ENCODE data around the gene GINS1. TPM values are rescaled to one million over a fixed set of nuclear protein-coding genes. Genes with fewer than 3 reads are reported as not detected.
A peak's percentile ranks its signal among the peaks of the same experiment; 100 is the strongest.

Gene GINS1
- total and polyA plus RNA-seq, 2 experiments from 2014 or later: 32.0 to 65.4 TPM

GRCh38 chr20:25460566-25461280 is 53.2 kb downstream of the GINS1 start:
- no peaks in the 10 kb centered on the region for H3K9me2 ChIP-seq (ENCODE audit: insufficient read depth)
- no peak for TF ChIP-seq ZNF114 (CRISPR knock-in tag; IDR thresholded peaks at IDR 0.05)
- no peak overlapping the region for H3K27ac ChIP-seq (ENCODE audit: low read depth)
- no peaks in the 10 kb centered on the region; the same call in 1 of the 2 replicates for H4K20me1 ChIP-seq (replicated peaks; ENCODE audit: insufficient read depth)
- no peaks in the 10 kb centered on the region for H3F3A ChIP-seq (replicated peaks; ENCODE audit: low read depth)
- DNase-seq (ENCODE audit: low spot score) (no peak), ATAC-seq (no peak)
- no peaks in the 10 kb centered on the region for H3K79me2 ChIP-seq (replicated peaks; ENCODE audit: insufficient read depth)
- Mint-ChIP-seq H3K4me1 (no peaks in the 10 kb centered on the region), H3K27me3 (ENCODE audit: insufficient read depth, low read depth, poor library complexity) (peaks cover 19% of the 10 kb centered on the region), H3K27ac (no peak overlapping the region), H3K9me3 (no peaks in the 10 kb centered on the region), H3K4me3 (no peak overlapping the region), H3K36me3 (ENCODE audit: low read depth) (peaks cover 43% of the 10 kb centered on the region)
- H3K27me3 ChIP-seq (ENCODE audit: insufficient read depth): no peaks in the 10 kb centered on the region
- no peak overlapping the region for H3K4me2 ChIP-seq
- no peaks in the 10 kb centered on the region for H3K4me1 ChIP-seq (ENCODE audit: insufficient read depth)
- no peak overlapping the region for H2AFZ ChIP-seq
- no peak overlapping the region for H3K4me3 ChIP-seq
- peaks cover 5% of the 10 kb centered on the region for H3K36me3 ChIP-seq (ENCODE audit: insufficient read depth)

- no peaks in the 10 kb centered on the region for H3K79me2 ChIP-seq (replicated peaks; ENCODE audit: insufficient read depth)
- TF ChIP-seq STAT1 (IDR thresholded peaks at IDR 0.05; ENCODE audit: unreplicated experiment) (no peak), POLR2AphosphoS5 (IDR thresholded peaks at IDR 0.05; ENCODE audit: low read depth) (no peak)
- H3K4me2 ChIP-seq: no peak overlapping the region
- Mint-ChIP-seq H3K36me3 (ENCODE audit: low read depth) (peaks cover 45% of the 10 kb centered on the region), H3K4me3 (no peak overlapping the region), H3K4me1 (no peaks in the 10 kb centered on the region), H3K9me3 (no peaks in the 10 kb centered on the region), H3K27ac (no peak overlapping the region), H3K27me3 (ENCODE audit: insufficient read depth, low read depth, poor library complexity) (peaks cover 20% of the 10 kb centered on the region)
- no peaks in the 10 kb centered on the region for H3K27me3 ChIP-seq (ENCODE audit: insufficient read depth)
- H3F3A ChIP-seq (replicated peaks; ENCODE audit: low read depth): no peaks in the 10 kb centered on the region
- no peak overlapping the region for H3K4me3 ChIP-seq
- ATAC-seq (no peak), DNase-seq (ENCODE audit: low spot score) (no peak)
- H3K9me2 ChIP-seq (ENCODE audit: insufficient read depth): no peaks in the 10 kb centered on the region
- H4K20me1 ChIP-seq (replicated peaks; ENCODE audit: insufficient read depth): no peaks in the 10 kb centered on the region; the same call in 1 of the 2 replicates
- peaks cover 5% of the 10 kb centered on the region; the same call in 1 of the 2 replicates for H3K36me3 ChIP-seq (ENCODE audit: insufficient read depth)
- no peak overlapping the region for H3K27ac ChIP-seq (ENCODE audit: low read depth)
- H2AFZ ChIP-seq: no peak overlapping the region
- H3K4me1 ChIP-seq (ENCODE audit: insufficient read depth): no peaks in the 10 kb centered on the region
These were observed 53.8 kb downstream of the GINS1 start for GRCh38 chr20:25461281-25461650.

- Histone ChIP-seq H3K79me2 (replicated peaks; ENCODE audit: insufficient read depth) (no peaks in the 10 kb centered on the region), H3K4me2 (no peak overlapping the region), H3K27ac (ENCODE audit: low read depth) (no peak overlapping the region), H3K9me2 (ENCODE audit: insufficient read depth) (no peaks in the 10 kb centered on the region), H3K36me3 (ENCODE audit: insufficient read depth) (peaks cover 5% of the 10 kb centered on the region; the same call in 1 of the 2 replicates), H3K4me3 (no peak overlapping the region), H4K20me1 (replicated peaks; ENCODE audit: insufficient read depth) (no peaks in the 10 kb centered on the region; the same call in 1 of the 2 replicates), H3K27me3 (ENCODE audit: insufficient read depth) (no peaks in the 10 kb centered on the region), H3K4me1 (ENCODE audit: insufficient read depth) (no peaks in the 10 kb centered on the region), H2AFZ (no peak overlapping the region), H3F3A (replicated peaks; ENCODE audit: low read depth) (no peaks in the 10 kb centered on the region)
- DNase-seq (ENCODE audit: low spot score): no peak
- Mint-ChIP-seq H3K27ac (no peak overlapping the region), H3K36me3 (ENCODE audit: low read depth) (peaks cover 51% of the 10 kb centered on the region), H3K4me3 (no peak overlapping the region), H3K4me1 (no peaks in the 10 kb centered on the region), H3K27me3 (ENCODE audit: insufficient read depth, low read depth, poor library complexity) (peaks cover 20% of the 10 kb centered on the region), H3K9me3 (no peaks in the 10 kb centered on the region)
- ATAC-seq: peak; percentile 36; the same call in 2 of the 3 replicates
- no peak for TF ChIP-seq EZH2phosphoT487 (IDR thresholded peaks at IDR 0.05; ENCODE audit: unreplicated experiment)
- TF ChIP-seq CTCF (conservative IDR thresholded peaks at IDR 0.05; ENCODE audit: low read depth in 2 of 2): no peak
- no peak for TF ChIP-seq STAT1 (IDR thresholded peaks at IDR 0.05; ENCODE audit: unreplicated experiment)
- TF ChIP-seq EZH2 (IDR thresholded peaks at IDR 0.05; ENCODE audit: low read depth, unreplicated experiment): no peak
- no peak for TF ChIP-seq ZNF331 (CRISPR knock-in tag; IDR thresholded peaks at IDR 0.05; ENCODE audit: low read depth)
- no peak for TF ChIP-seq NANOG (IDR thresholded peaks at IDR 0.05; ENCODE audit: borderline replicate concordance)
- no peak for TF ChIP-seq JUNB (IDR thresholded peaks at IDR 0.05; ENCODE audit: unreplicated experiment)
- no peak for TF ChIP-seq CREB1 (CRISPR knock-in tag; IDR thresholded peaks at IDR 0.05; ENCODE audit: low read depth)
- no peak for TF ChIP-seq ETS1 (IDR thresholded peaks at IDR 0.05)
- TF ChIP-seq REST (IDR thresholded peaks at IDR 0.05; ENCODE audit: unreplicated experiment): no peak
- no peak for TF ChIP-seq ZNF114 (CRISPR knock-in tag; IDR thresholded peaks at IDR 0.05)
These were observed 54.5 kb downstream of the GINS1 start for GRCh38 chr20:25461786-25462545.
